GM21576 (cell line): ENCODE results near the gene SLC25A42.

Experiments used
- ATAC-seq: cut with Tn5 transposase; IDR thresholded peaks from one replicate; pipeline ENCODE4 v1.9.1; 2021; ENCODE audit warnings: mild to moderate bottlenecking, moderate library complexity; ENCODE audit not compliant: unreplicated experiment

The SLC25A42 gene

DNA sequence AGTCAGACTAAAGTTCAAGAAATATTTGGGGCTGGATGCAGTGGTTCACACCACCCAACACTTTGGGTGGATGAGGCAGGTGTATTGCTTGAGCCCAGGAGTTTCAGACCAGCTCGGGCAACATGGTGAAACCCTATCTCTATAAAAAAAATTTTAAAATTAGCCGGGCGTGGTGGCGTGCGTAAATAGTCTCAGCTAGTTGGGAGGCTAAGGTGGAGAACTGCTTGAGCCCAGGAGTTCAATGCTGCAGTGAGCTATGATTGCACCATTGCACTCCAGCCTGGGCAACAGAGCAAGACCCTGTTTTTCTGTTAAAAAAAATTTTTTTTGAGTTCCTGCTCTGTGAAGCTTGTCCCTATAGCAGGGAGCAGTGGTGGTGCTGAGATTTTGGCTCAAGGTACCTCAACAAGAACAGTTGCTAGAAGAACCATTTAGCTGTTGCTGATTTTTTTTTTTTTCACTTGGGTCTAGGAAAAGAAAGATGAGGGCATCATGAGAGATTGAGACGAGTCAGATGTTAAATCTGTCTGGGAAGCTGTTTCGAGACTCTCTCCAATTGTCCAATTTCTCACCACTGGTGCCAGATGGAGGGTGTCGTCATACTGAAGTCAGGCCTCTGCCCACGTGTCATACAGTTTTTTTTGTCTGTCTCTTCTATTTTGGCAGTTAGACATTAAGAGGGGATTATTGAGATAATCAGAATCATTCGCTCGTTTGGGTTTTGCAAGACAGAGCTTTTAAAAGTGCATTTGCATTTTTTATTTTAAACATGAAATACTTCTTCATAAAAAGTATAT, 3.7 kb downstream of the SLC25A42 start:
- ATAC-seq: no peak

DNA sequence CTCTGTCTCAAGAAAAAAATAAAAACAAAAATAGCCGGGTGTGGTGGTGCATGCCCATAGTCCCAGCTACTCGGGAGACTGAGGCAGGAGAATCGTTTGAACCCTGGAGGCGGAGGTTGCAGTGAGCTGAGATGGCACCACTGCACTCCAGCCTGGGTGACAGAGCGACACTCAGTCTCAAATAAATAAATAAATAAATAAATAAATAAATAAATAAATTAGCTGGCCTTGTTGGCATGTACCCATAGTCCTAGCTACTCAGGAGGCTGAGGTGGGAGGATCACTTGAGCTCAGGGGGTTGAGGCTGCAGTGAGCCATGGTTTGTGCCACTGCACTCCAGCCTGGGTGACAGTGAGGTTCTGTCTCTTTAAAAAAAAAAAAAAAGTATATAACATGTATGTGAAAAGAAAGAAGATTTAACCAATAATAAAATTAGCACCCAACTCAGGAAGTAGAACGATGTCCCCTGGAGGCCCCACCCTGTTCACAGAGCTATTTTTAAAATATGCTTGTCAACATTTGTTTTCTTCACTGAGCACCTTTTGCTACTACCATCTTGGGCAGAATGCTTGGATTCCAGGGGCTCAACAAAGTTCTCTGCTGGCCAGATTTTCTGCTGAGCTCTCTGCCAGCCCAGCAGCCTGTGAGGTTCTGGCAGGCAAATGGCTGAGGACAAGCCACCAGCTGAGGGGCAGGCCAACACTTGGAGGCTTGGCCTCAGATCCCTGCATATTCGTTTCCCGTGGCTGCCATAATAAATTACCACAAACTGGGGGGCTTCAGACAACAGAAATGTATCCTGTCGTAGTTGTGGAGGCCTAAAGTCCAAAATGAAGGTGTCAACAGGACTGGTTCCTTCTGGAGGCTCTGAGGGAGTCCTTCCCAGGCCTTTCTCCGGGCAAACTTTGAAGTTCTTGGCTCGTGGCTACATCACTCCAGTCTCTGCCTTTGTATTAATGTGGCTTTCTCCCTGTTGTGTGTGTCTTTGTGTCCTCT, 5.2 kb downstream of the SLC25A42 start:
- no peak for ATAC-seq

DNA sequence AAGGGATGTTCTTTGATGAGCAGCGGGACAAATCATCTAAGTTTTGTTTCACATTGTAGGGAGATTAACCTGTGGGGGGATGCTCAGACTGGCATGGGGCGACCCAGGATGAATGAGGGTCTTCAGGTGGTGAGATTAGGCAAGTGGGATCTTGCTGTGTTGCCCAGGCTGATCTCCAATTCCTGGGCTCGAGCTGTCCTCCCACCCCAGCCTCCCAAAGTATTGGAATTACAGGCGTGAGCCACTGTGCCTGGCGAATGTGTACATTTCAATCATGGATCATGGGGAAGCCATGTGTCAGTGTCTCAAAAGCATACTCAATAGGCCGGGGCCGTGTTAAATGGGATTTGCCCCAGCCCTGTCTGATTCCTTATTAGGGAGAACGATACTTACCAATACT, 8.1 kb downstream of the SLC25A42 start:
- ATAC-seq: no peak

DNA sequence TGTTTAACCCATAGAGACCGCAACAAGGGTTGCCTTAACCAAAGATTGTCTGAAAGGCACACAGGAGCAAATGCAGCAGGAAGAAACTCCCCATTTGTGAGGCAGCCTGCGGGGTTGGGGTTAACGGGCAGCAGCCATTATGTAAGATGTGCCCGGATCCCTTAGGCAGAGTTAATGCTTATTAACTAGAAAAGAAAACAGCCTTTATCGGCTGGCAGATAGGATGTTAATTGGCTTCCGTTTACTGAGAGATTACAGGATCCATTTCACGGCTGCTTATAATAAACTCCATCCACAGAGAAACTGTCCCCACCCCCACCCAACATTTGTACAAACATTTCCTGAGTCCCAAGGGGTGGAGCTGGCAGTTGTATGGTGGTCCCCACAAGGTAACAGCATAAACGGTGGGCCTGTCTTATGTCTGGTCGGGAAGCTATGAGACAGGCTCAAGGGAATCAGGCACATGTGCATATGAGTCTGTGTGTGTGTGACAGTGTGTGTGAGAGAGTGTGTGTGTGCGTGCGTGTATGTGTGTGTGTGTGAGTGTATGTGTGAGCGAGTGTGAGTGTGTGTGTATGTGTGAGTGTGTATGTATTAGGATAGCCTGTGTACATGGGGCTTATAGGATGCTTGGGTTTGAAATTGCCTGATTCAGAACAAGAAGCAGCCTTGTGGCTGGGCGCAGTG, 10.5 kb downstream of the SLC25A42 start:
- ATAC-seq: no peak

DNA sequence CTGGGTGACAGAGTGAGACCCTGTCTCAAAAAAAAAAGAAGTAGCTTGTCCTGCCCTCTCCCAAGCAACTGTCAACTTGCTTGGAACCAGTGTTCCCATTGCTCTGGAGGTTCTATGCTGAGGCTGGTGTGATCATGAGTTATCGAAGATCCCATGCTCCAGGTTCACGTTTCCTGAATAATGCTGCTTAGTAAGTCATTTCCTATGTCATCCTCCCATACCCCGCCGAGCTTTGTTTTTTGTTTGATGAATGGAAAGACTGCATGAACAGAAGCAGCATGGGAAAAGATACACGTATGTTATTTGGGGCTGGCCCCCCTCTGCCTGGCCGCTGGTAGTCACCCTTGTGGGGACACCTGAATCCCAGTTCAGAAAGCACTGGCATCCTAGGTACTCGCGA, 11.3 kb downstream of the SLC25A42 start:
- no peak for ATAC-seq

DNA sequence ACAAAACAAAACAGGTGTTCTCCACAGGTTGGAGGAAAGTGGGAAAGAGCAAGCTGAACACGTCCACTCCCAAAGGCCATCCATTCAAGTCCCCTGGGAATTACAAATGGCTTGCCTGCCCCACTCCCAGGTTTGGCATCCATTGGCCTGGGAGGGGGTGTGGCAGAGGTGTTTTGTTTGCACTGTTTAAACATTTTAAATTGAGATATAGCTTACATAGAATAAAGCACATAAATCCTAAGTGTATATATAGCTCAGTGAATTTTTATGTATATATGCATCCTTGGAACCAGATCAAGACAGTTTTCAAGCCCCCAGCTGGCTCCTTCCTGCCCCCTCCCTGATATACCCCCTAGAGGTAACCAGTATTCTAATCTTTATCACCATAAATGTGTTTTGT, 12.7 kb downstream of the SLC25A42 start:
- ATAC-seq: no peak

DNA sequence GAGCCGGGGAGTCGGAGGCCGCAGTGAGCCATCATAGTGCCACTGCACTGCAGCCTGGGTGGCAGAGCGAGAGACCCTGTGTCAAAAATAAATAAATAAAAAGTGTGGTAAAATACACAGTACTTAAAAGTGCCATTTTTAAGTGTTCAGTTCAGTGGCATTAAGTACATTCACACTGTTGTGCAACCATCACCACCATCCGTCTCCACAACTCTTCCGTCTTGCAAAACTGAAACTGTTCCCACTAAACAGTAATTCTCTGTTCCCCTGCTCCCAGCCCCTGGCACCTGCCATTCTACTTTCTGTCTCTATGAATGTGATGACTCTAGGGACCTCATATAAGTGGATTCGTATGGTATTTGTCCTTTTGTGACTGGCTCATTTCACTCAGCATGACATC, 13.3 kb downstream of the SLC25A42 start:
- ATAC-seq: no peak

DNA sequence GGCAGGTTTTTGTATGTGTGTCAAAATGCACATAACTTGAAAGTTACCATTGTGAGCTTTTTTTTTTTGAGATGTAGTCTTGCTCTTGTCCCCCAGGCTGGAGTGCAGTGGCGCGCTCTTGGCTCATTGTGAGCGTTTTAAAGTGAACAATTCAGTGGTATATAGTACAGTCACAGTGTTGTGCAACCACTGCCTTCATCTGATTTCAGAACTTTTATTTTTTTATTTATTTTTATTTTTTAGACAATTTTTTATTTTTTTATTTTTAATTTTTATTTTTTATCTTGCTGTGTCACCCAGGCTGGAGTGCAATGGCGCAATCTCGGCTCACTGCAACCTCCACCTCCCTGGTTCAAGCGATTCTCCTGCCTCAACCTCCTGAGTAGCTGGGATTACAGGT, 15.0 kb downstream of the SLC25A42 start:
- ATAC-seq: no peak

DNA sequence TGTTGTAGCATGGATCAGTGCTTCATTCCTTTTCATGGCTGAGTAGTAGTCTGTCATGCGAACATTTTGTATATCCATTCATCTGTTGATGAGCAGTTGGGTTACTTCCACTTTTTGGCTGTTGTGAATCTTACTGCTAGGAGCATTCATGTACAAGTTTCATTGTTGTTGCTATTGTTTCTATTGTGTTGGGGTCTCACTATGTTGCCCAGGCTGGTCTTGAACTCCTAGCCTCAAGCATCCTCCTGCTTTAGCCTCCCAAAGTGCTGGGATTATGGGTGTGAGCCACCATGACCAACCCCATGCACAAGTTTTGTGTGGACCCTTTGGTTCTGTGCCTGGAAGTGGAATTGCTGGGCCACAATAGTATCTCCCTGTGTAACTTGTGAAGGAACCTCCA, 15.8 kb downstream of the SLC25A42 start:
- no peak for ATAC-seq

DNA sequence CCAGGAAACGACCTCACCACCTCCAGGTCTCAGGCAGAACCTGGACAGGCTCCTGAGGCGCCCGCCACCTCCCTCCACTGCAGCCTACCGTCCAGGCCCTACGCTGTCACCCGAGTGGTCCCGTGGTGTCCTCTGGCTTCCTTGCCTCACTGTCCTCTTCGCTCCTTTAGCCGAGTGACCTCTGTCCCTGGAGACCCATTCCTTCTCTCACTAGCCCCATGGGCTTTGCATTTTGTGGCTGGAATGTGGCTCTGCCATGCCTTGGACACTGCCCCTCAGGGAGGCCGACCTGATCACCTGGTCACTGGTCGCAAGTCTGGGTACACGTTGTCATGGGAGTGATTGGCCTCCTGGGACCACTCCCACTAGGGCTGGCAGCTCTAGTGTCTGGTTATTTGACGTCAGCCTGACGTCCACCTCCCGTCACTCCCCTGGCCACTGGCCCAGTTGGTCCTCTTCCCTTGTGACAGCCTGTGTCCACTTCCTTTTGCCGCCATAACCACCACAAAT, 17.9 kb downstream of the SLC25A42 start:
- ATAC-seq: no peak

DNA sequence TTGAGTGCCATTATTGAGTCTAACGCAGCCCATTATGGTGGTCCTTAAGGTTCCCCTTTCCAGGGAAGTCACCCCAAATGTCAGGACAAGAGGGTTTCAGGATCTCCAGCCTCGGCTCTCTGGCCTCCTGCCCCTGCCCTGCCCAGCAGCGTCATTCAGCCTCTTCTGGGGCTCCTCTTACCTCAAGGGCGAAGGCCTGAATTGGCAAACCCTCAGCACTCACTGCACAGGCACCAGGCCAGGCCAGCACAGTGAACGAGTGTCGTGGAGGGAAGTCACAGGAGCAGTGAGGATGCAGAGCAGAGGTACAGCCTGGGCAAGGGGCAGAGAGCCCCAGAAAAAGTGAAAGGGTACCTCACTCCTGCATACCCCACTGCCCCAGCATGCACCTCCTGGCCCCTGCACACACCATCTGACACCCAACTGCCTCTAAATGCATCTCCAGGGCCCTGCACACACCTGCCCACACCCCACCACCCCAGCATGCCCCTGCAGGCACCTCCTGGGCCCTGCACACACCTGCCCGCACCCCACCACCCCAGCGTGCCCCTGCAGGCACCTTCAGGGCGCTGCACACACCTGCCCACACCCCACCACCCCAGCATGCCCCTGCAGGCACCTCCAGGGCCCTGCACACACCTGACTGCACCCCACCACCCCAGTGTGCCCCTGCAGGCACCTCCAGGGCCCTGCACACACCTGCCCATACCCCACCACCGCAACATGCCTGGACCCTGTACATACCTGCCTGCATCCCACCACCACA, 19.8 kb downstream of the SLC25A42 start:
- no peak for ATAC-seq

DNA sequence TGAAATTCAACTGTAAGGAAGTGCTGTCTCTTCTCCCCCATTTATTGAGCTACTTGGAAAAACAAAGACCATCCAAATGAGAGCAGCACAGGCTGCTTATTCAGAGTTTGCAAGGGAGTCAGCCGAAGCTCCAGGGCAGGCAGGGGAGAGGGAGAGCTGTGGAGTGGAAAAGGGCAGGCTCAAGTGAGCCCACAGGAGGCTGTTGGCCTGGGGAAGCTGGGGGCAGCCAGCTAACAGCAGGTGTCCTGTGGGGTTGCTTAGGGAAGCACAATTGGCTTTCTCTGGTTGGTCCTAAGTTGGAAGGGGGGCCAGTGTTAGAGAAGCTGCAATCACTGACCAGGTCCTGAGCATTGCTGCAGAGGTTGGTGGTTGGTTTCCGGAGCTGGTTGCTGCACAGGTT, 23.9 kb downstream of the SLC25A42 start:
- ATAC-seq: no peak

DNA sequence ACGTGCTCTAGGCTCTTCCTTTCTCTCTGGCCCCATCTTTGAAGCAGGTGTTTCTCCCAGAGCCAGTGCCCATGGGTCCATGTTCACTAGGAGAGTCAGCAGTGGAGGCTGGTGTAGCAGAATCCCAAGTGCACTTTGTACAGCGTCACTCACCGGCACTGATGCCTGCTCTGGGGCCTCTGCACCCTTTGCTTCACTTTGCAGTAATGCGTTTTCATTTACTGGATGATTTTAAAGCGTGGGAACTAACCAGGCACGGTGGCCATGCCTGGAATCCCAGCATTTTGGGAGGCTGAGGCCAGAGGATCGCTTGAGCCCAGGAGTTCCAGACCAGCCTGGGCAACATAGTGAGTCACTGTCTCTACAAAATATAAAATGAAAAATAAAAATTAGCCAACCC, 30.7 kb downstream of the SLC25A42 start:
- no peak for ATAC-seq

DNA sequence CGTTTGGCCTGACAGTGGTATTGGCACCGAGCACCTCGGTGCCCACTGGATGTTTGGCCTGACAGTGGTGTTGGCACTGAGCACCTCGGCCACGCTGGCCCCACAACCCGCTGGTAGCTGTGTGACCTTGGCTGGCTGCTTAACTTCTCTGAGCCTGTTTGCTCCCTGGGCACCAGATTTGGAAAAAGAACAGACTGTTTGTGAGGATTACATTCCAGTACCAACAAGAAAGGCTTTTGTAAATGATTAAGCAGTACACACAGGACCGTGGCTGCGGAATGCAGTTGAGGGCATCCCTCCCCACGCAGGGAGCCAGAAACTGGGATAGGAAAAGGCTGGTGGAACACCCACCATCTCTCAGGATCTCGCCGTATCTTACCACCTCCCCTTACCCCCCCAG, 31.9 kb downstream of the SLC25A42 start:
- ATAC-seq: no peak

DNA sequence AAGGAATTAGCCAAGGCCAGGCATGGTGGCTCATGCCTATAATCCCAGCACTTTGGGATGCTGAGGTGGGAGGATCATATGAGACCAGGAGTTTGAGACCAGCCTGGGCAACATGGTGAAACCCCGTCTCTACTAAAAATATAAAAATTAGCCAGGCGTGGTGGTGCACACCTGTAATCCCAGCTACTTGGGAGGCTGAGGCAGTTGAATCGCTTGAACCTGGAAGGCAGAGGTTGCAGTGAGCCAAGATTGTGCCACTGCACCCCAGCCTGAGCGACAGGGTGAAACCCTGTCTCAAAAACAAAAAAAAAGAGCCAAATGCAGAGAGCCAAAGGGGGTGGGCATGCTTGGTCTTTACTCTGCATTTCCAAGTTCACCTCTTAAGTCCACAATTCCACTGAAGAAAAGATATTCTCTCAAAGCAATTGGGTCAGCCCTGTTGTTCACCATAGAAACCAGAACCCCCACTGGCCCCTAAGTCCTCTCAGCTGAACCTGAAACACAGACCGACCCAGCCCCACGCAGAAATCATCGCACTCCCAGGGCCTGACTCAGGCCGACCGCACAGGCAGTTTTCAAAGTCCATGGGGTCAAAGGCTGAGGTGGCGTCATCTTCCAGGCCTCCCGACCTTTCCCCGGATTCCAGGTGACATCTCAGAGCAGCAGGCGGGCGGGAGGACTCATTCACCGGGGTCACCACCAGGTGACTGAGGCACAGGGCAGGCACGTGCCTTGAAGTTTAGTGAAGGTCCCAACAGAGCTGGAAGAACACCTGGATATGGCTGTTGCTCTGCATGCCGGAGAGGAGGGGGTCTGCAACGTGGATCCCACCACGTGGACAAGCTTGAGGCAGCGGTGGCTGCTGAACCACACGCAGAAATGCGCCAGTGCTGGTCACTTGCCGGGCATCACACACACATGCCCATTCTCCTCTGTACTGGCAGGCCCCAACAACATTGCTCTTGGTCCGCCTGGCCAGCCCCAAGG, 33.1 kb downstream of the SLC25A42 start:
- no peak for ATAC-seq

DNA sequence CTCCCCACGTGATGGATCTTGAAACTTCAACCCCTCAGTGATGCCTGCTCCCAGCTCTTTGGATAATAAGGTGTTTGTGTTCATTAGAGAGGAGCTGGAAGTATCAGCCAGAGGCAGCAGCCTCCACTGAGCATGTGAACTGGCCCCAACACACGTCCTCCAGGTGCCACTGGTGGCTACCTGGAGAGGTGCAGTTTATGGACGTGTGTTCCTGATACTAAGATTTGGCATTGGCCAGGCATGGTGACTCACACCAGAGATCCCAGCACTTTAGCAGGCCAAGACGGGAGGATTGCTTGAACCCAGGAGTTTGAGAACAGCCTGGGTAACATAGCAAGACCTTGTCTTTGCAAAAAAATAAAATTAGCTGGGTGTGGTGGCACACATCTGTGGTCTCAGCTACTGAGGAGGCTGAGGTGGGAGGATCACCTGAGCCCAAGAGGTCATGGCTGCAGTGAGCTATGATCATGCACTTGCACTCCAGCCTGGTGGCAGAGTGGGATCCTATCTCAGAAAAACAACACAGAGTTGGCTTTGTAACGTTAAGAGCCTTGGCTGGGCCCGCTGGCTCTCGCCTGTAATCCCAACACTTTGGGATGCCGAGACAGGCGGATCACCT, 34.4 kb downstream of the SLC25A42 start:
- ATAC-seq: no peak

DNA sequence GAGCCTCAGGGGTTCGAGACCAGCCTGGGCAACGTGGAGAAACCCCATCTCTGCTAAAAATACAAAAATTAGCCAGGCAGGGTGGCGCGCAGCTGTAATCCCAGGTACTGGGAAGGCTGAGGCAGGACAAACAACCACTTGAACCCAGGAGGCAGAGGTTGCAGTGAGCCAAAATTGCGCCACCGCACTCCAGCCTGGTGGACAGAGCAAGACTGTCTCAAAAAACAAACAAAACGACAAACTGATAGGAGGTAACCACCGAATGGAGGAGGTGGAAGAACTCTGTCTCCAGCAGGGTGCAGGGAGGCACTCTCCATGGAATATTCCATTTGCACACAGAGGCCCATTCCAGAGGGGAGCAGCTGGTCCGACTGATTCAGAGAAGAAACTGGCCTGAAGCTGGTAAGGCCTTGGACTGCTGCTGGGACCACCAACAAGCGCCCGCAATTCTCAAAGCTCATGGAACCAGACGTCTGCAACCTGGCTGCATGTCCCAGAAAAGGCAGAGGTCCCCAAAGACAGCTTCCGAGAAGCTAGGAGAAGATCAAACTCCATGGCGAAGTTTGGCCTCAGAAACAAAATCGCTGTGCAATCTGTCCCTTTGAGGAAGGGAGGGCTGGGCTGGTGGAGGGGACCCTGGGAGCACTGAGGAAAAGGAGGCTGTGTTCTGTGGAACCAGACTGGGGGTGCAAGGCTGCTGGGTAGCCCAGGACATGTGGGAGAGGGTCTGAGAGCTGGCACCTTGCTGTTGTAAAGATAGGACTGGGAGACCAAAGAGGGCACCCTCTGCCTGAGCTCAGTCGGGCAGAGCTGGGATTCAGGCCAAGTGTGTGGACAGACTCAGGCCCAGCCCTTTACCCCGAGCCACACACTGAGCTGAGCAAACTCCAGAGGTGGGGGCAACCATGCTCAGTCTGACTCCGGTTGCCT, 35.2 kb downstream of the SLC25A42 start:
- no peak for ATAC-seq

DNA sequence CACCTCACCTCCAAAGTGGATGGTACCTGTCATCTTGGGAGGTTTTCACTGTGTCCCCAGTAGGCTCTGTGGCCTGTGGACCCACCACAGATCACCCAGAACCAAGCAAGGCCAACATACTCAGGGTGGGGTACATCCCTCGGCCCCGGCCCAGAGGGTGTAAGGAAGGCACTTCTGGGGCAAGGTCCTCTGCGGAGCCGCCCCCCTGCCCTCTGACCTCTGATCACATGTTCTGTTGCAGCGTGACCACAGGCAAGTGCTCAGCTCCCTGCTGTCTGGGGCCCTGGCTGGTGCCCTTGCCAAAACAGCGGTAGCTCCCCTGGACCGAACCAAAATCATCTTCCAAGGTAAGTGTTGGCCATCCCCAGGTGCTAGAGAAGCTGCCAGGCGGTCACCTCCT, 37.7 kb downstream of the SLC25A42 start:
- no peak for ATAC-seq
